WI38 (cell line): ENCODE data around the gene TLE1.

ENCODE experiments used
- H3K4me3 ChIP-seq: 2 replicates; pipeline ENCODE4 v1.5.1; 2011; ENCODE audit warnings: low read depth, mild to moderate bottlenecking, control low read depth, low read length
- TF ChIP-seq, protein P1 (sequence below): IDR thresholded peaks from 2 replicates; pipeline ENCODE4 v1.5.1; 2012; ENCODE audit warnings: low read depth, mild to moderate bottlenecking, control low read depth, low read length

The TLE1 gene

DNA sequence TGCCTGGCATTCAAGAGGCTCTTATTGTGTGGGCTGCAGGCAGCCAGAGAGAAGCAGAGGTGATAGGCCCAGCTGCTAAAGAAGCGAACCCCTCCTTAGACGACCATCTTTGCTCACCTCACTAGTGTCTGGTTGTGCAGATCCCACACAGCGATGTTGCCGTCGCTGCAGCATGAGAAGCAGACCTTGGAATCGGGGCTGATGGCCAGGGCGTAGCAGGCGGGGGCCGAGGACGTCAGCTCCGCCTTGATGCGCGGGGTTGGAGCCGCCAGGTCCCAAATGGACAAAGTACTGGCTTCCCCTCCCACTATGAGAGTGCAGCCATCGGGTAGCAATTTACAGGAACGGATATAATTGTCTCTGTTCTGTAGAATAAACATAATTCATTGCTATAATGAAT, 98.7 kb downstream of the TLE1 start:
- TF ChIP-seq, protein P1, sequence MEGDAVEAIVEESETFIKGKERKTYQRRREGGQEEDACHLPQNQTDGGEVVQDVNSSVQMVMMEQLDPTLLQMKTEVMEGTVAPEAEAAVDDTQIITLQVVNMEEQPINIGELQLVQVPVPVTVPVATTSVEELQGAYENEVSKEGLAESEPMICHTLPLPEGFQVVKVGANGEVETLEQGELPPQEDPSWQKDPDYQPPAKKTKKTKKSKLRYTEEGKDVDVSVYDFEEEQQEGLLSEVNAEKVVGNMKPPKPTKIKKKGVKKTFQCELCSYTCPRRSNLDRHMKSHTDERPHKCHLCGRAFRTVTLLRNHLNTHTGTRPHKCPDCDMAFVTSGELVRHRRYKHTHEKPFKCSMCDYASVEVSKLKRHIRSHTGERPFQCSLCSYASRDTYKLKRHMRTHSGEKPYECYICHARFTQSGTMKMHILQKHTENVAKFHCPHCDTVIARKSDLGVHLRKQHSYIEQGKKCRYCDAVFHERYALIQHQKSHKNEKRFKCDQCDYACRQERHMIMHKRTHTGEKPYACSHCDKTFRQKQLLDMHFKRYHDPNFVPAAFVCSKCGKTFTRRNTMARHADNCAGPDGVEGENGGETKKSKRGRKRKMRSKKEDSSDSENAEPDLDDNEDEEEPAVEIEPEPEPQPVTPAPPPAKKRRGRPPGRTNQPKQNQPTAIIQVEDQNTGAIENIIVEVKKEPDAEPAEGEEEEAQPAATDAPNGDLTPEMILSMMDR: no peak
- no peak overlapping the region for H3K4me3 ChIP-seq

DNA sequence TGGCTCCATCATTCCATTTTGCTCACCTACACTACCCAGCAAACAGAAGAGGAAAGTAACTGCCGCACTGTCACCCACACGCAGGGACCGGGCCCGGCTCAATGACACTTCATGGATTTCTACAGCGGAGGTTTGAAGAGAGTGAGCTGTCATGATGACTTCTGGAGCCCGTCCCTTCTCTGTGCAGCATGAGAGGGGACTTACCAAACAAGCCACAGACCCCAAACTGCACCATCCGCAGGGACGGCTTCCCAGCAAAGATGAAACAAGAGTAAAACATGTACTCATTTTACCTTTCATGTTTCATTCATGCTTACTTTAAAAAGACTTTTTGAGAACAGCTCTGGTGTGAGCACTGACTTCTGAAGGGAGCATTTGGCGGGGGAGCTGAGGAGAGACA, 99.5 kb downstream of the TLE1 start:
- TF ChIP-seq, protein P1: no peak
- H3K4me3 ChIP-seq: no peak overlapping the region

DNA sequence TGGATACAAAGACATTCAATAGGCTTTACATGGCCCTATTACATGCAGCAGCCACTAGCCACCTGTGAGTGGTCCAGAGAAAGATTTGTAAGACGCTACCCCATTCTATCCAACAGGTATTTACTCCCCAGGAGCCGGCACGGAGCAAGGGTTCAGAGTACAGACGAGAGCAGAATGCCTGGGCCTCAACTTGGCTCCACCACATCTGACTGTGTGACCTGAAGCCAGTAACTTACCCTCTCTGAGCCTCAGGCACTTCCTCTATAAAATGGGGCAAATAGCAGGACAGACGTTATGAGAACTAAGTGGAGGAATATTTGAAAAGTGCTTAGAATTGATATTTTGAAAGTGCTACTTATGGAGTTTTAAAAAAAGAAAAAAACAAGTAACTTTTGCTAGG, 100.0 kb downstream of the TLE1 start:
- TF ChIP-seq, protein P1: no peak
- H3K4me3 ChIP-seq: no peak overlapping the region

DNA sequence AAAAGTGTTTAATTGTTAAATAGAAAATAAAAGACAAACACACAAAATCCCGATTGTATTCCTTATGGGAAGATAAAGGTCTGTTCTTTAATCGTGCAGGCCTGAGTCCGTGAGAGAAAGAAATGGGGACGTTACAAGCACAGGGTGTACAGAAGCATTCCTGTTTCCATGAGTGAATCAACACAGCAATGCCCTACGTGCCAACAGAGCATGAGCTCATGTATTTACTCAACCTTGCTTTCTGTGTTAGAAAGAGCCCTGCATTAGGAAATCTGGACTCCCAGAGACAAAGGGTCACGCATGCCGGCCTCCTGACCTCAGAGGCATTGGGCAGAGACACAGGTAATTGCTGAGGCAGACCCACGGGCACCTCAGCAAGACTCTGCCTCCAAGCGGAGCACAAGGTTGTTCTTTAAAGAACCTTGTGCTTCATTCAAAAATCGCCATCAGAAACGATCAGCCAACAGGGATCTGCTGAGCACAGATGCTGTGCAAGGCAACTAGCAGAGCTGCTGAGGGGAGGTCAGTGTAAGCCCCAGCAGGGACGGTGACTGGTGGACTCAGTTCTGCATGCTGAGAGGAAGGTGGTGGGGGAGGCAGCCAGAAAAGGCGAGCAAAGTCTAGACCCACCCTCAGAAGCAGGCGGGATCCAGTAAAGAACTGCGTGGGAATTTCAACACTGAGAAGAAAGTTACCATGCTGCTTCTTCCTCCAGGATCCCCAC, 101.0 kb downstream of the TLE1 start:
- TF ChIP-seq, protein P1: no peak

DNA sequence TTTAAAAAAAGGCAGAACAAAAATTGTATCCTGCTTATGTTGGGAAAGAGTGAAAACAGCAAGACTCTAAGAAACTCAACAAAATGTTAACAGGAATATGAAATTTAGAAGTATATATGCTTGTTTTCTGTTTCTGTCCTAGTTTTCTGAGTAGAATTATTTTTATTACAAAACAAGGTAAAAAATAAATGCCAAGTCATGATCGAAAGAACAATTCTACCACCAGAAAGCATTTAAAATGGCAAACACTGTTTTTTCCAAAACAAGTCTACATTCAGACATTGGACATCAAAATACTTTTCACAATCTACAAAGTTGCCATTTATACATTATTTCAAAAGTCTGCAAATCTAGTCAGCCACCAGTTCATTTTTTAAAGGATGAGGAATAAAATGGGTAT, 102.6 kb downstream of the TLE1 start:
- TF ChIP-seq, protein P1: no peak
- H3K4me3 ChIP-seq: no peak overlapping the region

More for the DNA sequence above, 101.0 kb downstream of the TLE1 start:
- H3K4me3 ChIP-seq: no peak overlapping the region

DNA sequence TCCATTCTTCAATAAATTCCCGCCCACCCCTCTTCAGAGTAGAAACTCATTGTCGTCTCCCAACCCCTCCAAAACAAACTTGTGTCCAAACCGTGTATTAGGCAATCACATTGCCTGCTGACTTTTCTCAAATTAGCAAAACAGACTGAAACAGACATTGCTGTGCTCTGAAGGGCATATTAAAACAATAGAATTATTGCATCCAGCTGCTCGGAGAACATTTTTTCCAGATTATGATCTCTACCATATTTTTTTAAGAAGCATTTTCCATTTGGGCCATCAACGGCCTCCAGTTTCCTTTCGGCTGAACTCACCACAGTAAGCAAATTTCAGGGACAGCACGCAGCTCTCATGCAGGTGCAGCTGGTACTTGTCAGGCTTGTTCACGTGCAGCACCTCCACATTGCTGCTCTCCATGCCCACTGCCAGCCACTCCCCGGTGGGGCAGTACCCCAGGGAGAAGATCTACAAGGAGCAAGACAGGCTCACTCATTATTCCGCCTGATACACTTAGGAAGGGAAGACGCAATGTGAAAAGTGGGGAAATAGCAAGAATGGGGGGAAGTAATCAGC, 104.1 kb downstream of the TLE1 start:
- H3K4me3 ChIP-seq: no peak overlapping the region
- TF ChIP-seq, protein P1: no peak

DNA sequence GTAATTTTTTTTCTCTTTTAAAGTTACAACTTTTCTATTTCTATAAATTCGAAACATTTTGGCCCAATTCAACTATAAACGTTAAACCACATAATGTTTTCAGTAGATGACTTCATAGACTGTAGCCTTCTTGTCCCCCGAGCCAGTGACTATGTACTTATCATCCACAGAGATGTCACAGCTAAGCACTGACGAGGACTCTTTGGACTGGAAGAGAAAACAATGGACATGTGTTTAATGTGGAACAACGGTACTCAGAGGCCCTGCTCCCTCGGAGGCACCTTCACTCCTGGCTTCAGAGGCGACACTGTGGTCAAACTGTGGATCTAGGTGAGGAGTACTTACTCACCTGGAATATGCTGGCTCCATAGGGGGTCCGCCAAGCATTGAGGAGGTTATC, 105.2 kb downstream of the TLE1 start:
- no peak overlapping the region for H3K4me3 ChIP-seq
- TF ChIP-seq, protein P1: no peak
